Tibial nerve (tissue), 4 donors: ENCODE measurements around the gene GGT7.

Experiments
- CTCF ChIP-seq, 5 experiments: fragments of 200-600 bp in 3 of 5; fragments of 450-650 bp in 2 of 5; sonication (generic) in 3 of 5; IDR thresholded peaks; one replicate each; pipeline ENCODE4 v1.5.1; 2016 to 2019; ENCODE audit warnings: antibody characterized with exemption in 5 of 5, mild to moderate bottlenecking in 3 of 5, moderate library complexity in 2 of 5
- EP300 ChIP-seq, 2 donors: sonication (generic); formaldehyde crosslinking; IDR thresholded peaks; one replicate each; pipeline ENCODE4 v1.6.1; 2017; ENCODE audit warnings: antibody characterized with exemption in 2 of 2, mild to moderate bottlenecking in 1 of 2
- POLR2A ChIP-seq, 2 donors: fragments of 450-650 bp; IDR thresholded peaks; one replicate each; pipeline ENCODE4 v1.6.1; 2017; ENCODE audit warnings: antibody characterized with exemption in 2 of 2, mild to moderate bottlenecking in 2 of 2, moderate library complexity in 2 of 2

- no peak for TF ChIP-seq POLR2A (IDR thresholded peaks at IDR 0.05)
- no peak for TF ChIP-seq CTCF (IDR thresholded peaks at IDR 0.05)
- no peak for TF ChIP-seq EP300 (IDR thresholded peaks at IDR 0.05)
Observed at GRCh38 chr20:34849778-34850177, 22.9 kb downstream of the GGT7 start.
